ENCODE measurements around the gene CARD19. TPM values are rescaled to one million over a fixed set of nuclear protein-coding genes. Genes with fewer than 3 reads are reported as not detected.

The CARD19 gene
- total and polyA plus RNA-seq, 2 of the 8 experiments (the other 6 are each of a cell fraction or from before 2014, with no cell fraction given), result 21.2 to 112 TPM

DNA sequence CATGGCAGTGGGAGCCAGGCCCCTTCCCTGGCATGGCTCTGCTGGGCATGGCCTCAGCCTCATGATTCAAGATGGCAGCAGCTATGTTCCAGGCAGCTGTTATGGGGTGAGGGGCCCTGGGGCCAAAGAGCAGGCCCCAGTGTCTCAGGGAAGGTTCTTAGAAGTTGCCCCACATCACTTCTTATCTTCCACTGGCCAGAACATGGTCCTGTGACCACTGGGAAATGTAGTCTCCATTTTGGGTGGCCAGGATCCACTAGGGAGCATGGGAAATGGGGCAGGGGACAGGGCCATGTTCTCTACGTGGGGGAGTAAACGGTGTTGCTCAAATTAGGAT lies 19.3 kb upstream of the CARD19 start:
- no peak overlapping the region; the same call in 1 of the 2 replicates for H4K8ac ChIP-seq (ENCODE audit: extremely low read depth, insufficient read depth, low read length)
- no peak overlapping the region for H3K4ac ChIP-seq (replicated peaks; ENCODE audit: insufficient read length, low read depth, low read length)
- H3K27ac ChIP-seq (ENCODE audit: low read depth, low read length), result no peak overlapping the region
- 100% methylated on average over 2 of the region's 2 CpGs; no CpG with 5 or more reads in 1 of the 2 experiments for WGBS, 2 experiments (ENCODE audit: extremely low coverage in 1 of 2, insufficient coverage in 1 of 2, insufficient read length in 1 of 2, insufficient replicate concordance in 2 of 2, low coverage in 1 of 2, low lambda C conversion rate in 2 of 2, missing lambda C conversion rate in 1 of 2)
- H2BK20ac ChIP-seq (ENCODE audit: low read length), result no peak overlapping the region
- no peaks in the 10 kb centered on the region for H4K20me1 ChIP-seq (replicated peaks in 1 of 2; ENCODE audit: control insufficient read depth in 1 of 2, insufficient read depth in 2 of 2, low read length in 2 of 2)
- no peak overlapping the region for H3K56ac ChIP-seq (replicated peaks; ENCODE audit: insufficient read length, low read depth, low read length)
- no peak overlapping the region for H2AK5ac ChIP-seq (ENCODE audit: low read depth, low read length)
- DNase-seq (ENCODE audit: low read depth in 1 of 2, low spot score in 2 of 2), result no peak
- no peak overlapping the region for H2BK5ac ChIP-seq (ENCODE audit: low read depth, low read length)
- H4K91ac ChIP-seq (replicated peaks; ENCODE audit: insufficient read length, low read length), result no peak overlapping the region
- H3K18ac ChIP-seq (ENCODE audit: extremely low read depth, low read length), result no peak overlapping the region
- no peak overlapping the region for H2BK15ac ChIP-seq (ENCODE audit: low read length)
- H3K79me1 ChIP-seq (ENCODE audit: low read depth, low read length), result no peaks in the 10 kb centered on the region
- no peak overlapping the region for H3K9ac ChIP-seq (replicated peaks in 1 of 4; ENCODE audit: extremely low read depth in 1 of 4, low read depth in 3 of 4, low read length in 3 of 4)
- H3K9me3 ChIP-seq (ENCODE audit: insufficient read depth in 2 of 2, low read depth in 1 of 2, low read length in 1 of 2), result no peaks in the 10 kb centered on the region
- H3K14ac ChIP-seq (ENCODE audit: insufficient read length), result no peak overlapping the region
- POLR2A ChIA-PET (ENCODE audit: partially characterized antibody), result interaction anchor here (1.1 kb wide), 1 partner anchor 11 kb away, joined by 3 read pairs; no protein-coding TSS in a partner anchor
- H3K4me3 ChIP-seq (ENCODE audit: extremely low read depth in 1 of 4, insufficient read depth in 2 of 4, low read depth in 3 of 4, low read length in 4 of 4), result no peak overlapping the region
- no peak for TF ChIP-seq SRF (IDR thresholded peaks at IDR 0.05; ENCODE audit: low read depth, low read length)
- TF ChIP-seq TAF7 (optimal IDR thresholded peaks at IDR 0.05; ENCODE audit: borderline replicate concordance, low read depth, low read length), result no peak
- TF ChIP-seq TEAD4 (IDR thresholded peaks at IDR 0.05; ENCODE audit: low read depth, low read length), result no peak
- TF ChIP-seq CHD2 (IDR thresholded peaks at IDR 0.05; ENCODE audit: low read length), result no peak
- TF ChIP-seq YY1 (IDR thresholded peaks at IDR 0.05; ENCODE audit: low read depth, low read length), result no peak
- TF ChIP-seq RBBP5 (IDR thresholded peaks at IDR 0.05; ENCODE audit: borderline replicate concordance, low read depth, low read length), result no peak
- TF ChIP-seq, protein P1, sequence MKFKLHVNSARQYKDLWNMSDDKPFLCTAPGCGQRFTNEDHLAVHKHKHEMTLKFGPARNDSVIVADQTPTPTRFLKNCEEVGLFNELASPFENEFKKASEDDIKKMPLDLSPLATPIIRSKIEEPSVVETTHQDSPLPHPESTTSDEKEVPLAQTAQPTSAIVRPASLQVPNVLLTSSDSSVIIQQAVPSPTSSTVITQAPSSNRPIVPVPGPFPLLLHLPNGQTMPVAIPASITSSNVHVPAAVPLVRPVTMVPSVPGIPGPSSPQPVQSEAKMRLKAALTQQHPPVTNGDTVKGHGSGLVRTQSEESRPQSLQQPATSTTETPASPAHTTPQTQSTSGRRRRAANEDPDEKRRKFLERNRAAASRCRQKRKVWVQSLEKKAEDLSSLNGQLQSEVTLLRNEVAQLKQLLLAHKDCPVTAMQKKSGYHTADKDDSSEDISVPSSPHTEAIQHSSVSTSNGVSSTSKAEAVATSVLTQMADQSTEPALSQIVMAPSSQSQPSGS (IDR thresholded peaks at IDR 0.05; ENCODE audit: low read length), result no peak
- TF ChIP-seq CTBP2 (IDR thresholded peaks at IDR 0.05; ENCODE audit: borderline replicate concordance, insufficient read depth, insufficient read length, low read length), result no peak
- TF ChIP-seq PHF8 (conservative IDR thresholded peaks at IDR 0.05; ENCODE audit: low read depth, low read length), result no peak
- TF ChIP-seq, protein P2, sequence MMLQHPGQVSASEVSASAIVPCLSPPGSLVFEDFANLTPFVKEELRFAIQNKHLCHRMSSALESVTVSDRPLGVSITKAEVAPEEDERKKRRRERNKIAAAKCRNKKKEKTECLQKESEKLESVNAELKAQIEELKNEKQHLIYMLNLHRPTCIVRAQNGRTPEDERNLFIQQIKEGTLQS (IDR thresholded peaks at IDR 0.05; ENCODE audit: insufficient read depth, low read depth, low read length), result no peak
- TF ChIP-seq MAFK (IDR thresholded peaks at IDR 0.05; ENCODE audit: low read depth, low read length), result no peak
- no peak for TF ChIP-seq CBX8 (IDR thresholded peaks at IDR 0.05; ENCODE audit: borderline replicate concordance, low read depth, low read length)
- H3K27me3 ChIP-seq (replicated peaks in 1 of 4; ENCODE audit: control insufficient read depth in 3 of 4, extremely low read depth in 1 of 4, insufficient read depth in 3 of 4, low read length in 3 of 4), result no peaks in the 10 kb centered on the region
- H2BK12ac ChIP-seq (ENCODE audit: low read depth, low read length), result no peak overlapping the region
- no peaks in the 10 kb centered on the region for H3K79me2 ChIP-seq (ENCODE audit: control insufficient read depth in 1 of 2, insufficient read depth in 2 of 2, low read length in 2 of 2)
- H3K4me1 ChIP-seq (replicated peaks in 1 of 4; ENCODE audit: control insufficient read depth in 3 of 4, insufficient read depth in 4 of 4, low read length in 3 of 4), result peaks cover 0 to 1% (median 0%) of the 10 kb centered on the region in 4 experiments; a peak in 1 of 7 replicates
- no peak overlapping the region for H2AFZ ChIP-seq (ENCODE audit: low read length)
- CTCF ChIA-PET (ENCODE audit: partially characterized antibody), result interaction anchor here (1.1 kb wide), 1 partner anchor 9 kb away, joined by 3 read pairs; no protein-coding TSS in a partner anchor
- H3K36me3 ChIP-seq (ENCODE audit: control insufficient read depth in 2 of 4, insufficient read depth in 4 of 4, low read length in 3 of 4), result no peaks in the 10 kb centered on the region
- H2BK120ac ChIP-seq (replicated peaks; ENCODE audit: low read depth, low read length), result no peak overlapping the region
- H3K23ac ChIP-seq (ENCODE audit: insufficient read length), result no peak overlapping the region
- no peaks in the 10 kb centered on the region for H3K23me2 ChIP-seq (ENCODE audit: low read depth, low read length)
- H3K4me2 ChIP-seq (ENCODE audit: insufficient read depth in 1 of 2, low read depth in 2 of 2, low read length in 2 of 2), result no peak overlapping the region
- no peak for FAIRE-seq
- H4K5ac ChIP-seq (ENCODE audit: insufficient read length, low read depth, low read length), result no peak overlapping the region

All from H1 (cell line).